Lung microvascular endothelial cell (primary cell): Measurements from ENCODE around the gene PGC. TPM values are rescaled to one million over a fixed set of nuclear protein-coding genes. Genes with fewer than 3 reads are reported as not detected.

Experiments used
- DNase-seq, 2 donors: peaks; one replicate each; pipeline versions ENCODE4 v3.0.0 to v3.0.0-alpha.2; 2010; ENCODE audit warnings: low read depth in 2 of 2
- total RNA-seq: library from RNA; depleted of rRNA; stranded (reverse); fragments of >200 nt; gene quantifications from 2 replicates; pipeline ENCODE4 v1.2.1, GENCODE V29; 2014

Gene PGC
- total RNA-seq, 1 donor from 2014 or later: not detected

DNA sequence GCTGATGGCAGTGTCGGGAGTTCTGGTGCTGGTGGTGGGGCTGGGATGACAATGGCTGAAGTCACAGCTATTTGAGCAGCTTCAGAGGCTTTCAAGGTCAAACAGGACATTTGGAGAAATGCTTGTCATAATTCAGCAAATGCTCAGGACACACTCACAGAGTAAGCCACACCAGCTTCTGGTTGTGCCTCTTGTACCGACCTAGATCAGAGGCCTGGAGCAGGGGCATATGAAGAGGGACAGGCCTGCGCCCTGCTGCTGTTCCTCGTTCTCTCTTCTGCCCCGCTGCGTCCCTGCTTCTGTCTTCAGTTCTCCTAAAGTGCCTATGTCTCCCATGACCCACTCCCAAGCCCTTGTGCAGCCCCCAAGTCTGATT lies 893 bp upstream of the PGC start:
- DNase-seq: no peak

DNA sequence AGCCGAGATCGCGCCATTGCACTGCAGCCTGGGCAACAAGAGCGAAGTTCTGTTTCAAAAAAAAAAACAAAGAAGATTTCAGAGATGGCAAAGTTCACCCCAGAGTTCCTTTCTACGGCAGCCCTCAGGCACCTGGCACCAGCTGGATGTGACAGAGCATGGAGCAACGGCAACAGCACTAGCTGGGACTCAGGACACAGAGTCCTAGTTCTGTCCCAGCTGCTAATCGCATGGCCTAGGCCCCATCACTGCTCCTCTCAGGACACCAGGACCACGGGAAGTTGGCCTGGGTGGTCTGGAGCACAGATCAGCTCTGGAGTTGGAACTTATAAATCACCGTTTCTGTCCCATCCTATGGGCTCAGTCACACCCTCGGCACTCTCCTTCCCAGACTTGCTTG lies 1.1 kb downstream of the PGC start:
- DNase-seq: no peak

DNA sequence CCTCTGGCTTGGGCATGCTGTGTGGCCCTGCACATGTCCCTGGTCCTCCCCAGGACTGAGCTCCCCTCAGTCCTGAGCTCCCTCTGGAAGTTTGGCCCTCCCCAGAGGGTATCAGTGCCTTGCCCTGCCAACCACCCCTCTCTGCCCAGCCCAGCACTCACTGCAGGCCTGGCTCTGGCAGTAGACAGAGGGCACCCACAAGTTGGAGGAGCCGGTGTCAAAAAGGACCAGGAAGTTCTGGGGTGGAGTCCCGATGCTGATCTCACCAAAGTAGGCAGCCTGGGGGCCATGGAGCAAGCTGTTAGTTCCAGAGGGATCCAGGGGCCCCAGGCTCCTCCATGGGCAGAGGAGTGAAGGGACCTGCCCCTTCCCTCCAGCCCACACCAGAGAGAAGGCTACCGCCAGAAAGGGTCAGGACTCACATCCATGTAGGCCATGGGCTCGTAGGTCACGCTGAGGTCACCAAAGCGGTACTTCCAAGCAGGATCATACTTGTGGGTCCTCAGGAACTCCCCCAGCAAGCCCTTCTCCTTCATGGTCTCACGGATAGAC lies 2.9 kb downstream of the PGC start:
- no peak for DNase-seq

DNA sequence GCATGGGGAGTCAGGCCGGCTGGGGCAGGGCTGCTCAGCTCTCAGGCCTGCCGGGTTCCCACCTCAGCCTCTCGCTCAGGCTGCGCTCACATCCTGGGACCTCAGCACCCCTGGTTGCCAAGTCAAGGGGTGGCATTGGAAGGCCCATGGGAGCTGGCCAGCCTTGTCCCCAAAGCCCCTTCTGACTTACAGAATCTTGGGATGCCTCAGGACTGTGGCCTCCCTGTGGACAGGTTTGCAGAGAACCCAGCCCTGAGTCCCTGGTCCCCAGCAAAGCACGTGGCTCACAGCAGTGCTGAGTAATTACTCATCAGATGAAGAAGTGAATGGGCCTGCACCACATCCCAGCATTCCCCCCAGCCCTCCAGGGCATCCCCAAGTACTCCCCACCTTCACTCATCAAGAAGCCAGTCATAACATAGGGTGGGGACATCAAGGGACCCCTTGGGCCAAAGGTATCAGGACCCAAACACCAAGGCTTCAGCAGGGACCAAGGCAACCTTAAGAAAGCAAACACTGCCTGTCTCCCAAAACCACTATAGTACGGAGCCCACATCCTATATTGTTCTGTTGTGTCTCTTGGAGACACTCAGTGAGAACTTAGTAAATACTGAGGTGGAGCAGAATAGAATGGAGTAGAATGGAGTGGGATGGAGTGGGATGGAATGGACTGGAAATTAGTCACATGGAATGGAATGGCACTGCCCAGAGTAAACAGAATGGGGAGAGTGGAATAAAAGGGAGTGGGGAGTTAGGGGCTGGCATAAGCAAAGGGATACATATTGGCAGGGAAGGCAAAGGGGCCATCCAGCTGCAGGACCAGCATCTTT lies 3.6 kb downstream of the PGC start:
- no peak for DNase-seq

DNA sequence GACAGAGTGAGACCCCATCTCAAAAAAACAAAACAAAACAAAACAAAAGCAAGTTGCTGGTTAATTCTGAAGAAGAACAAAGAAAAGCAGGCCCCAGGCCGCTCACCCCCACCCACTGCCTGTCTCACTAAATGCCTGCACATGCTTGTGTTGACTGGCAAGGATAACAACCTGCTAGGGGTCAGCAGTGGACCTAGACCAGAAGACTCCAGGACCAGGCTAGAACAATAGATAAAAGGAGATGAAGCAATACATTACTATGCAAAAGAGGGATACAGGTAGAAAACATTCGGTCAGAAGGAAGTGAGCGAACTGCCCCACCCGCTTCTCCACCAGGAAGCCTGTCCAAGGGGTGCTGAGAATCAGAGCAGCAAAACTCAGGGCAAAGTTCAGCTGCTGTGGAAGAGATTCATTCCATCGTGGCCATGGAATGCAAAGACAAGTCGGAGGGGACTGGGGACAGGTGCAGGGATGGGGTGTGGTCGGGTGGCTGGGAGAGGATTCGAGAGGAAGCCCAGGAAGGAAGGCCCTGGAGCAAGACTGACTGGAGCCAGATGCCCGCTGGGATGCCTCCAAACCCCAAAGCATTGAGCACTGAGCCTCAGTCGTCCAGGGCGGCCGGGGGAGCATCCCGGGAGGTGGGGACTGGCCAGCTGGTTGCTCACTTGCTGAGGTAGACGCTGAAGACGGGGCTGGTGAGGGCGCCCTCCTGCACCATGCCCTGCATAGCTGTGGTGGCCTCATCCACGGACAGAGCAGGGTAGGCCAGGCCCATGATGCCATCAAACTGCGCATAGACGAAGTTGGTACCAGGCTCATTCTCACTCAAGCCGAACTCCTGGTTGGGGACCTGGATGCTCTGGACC lies 5.3 kb downstream of the PGC start:
- no peak for DNase-seq

DNA sequence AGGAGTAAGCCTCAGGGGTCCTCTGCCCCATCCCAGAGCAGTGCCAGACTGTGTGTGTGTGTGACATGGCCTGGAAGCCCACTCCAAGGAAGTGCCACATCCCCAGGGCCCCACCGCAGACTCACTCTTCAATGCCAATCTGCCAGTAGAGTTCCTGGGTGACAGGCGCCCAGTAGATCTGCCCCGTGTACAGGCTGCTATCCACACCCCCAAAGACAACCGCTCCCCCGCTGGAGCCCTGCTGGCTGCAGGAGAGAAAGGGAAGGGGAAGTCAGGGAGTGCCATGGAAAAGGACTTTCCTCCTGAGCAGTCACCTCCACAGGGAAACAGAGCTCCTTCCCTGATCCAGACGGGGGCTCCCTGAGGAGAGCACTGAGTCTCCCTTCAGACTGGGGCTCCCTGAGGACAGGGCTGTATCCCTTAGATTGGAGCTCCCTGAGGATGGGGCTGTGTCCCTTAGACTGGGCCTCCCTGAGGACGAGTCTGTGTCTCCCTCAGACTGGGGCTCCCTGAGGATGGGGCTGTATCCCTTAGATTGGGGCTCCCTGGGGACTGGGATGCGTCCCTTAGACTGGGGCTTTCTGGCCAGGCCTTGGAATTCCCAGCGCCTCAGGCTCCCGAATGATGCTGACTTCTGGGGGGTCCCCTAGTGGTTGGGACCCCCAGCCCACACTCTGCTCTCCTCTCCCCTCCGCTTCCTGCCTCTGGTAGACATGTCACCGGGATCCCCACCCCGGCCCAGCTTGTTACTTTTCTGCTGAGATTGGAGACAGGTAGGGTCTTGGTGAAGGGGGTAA lies 6.6 kb downstream of the PGC start:
- no peak for DNase-seq

DNA sequence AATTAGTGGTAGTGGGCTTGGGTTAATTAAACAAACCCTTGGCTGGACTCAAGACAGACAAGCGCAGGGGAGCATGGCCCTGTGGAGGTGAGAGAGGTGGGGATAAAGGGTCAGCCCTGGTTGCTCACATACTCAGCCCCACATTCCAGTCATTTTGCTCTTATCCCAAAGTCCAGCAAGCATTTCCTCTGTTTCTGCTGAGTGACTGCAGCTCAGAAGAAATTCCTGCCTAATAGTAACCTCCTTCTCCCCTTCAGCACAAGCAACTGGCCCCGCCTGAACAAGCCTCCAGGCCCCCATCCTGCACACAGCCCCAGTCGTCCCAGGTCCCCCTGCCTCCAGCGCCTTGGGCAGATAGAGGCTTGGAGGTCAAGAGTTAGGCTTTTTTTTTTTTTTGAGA lies 8.2 kb downstream of the PGC start:
- DNase-seq: no peak

DNA sequence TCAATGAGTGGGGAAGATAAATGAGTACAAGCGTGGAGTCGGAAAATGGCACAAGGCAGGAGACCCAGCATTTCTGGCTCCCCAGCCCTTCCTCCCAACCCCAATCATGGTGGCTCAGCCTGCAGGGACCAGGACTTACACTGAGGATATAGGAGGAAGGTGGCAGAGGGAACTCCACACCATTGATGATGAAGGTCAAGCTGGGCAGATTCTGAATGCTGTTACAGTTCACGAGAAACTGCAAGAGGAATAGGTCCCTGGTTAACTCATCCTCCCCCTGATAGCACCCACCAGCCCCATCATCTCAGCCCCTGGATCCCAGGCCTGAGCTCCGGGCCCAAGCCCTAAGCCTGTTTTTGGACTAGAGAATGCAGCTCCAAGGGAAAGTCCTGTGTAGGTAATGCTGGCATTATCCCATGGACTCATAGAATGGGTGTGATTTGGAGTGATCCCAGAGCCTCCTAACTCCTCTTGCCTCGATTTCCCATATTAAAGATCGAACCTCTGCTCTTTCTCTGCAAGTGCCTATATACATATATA lies 9.5 kb downstream of the PGC start:
- no peak for DNase-seq

DNA sequence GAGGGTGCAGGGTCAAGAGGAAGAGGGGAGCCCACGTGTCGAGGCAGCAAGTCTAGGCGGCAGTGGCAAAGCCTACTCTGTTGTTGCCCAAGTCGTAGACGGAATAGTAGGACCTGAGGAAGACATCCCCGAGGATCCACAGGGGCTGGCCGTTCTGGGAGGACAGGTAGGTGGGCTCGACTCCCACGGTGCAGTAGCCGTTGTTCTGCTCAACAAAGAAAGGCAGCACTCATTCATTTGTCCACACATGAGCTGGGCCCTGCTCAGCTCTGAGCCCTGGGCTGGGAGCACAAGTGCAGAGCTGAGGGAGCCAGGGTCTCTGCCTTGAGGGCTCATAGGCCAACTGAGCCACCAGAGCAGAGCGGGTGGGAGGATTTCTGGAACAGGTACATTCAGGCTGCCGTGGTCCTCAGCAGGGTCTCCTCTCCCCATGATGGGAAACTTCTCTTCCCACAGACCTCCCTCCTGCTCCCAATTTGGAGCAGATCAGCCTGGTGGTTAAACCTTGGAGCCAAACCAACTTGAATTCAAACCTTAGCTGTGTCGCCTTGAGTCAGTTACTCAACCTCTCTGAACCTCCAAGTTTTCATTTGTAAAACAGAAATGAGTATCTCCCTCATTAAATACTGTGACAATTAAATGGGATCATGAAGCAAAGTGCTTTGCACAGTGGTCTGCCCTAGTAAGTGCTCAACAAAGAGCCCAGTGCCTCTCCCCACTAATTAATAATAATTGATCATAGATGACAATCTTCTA lies 10.2 kb downstream of the PGC start:
- no peak for DNase-seq

DNA sequence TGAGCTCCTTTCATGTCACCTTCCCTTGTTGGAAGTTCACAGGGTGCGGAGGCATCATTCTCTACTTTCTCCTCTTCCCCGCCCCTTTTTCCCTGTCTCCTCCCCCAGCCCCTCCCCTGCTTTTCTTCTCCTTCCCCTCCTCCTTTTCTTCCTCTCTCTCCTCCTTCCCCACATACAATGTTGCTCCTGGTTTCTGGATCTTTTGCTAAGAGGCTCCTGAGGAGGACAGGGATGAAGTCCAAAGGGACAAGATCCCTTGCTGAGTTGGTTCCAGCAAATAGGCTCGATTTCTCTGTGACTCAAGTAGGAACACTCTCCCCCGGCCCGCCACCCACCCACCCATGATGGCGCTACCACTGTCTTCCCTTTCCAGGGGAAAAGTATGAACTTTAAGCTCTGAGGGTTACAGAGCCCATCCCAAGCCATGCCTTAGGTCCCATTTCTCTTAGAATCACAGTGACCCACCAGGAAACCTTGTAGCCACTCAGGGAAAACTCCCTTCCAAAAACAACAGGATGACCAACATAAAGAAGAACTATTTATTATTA lies 10.9 kb downstream of the PGC start:
- DNase-seq: no peak

DNA sequence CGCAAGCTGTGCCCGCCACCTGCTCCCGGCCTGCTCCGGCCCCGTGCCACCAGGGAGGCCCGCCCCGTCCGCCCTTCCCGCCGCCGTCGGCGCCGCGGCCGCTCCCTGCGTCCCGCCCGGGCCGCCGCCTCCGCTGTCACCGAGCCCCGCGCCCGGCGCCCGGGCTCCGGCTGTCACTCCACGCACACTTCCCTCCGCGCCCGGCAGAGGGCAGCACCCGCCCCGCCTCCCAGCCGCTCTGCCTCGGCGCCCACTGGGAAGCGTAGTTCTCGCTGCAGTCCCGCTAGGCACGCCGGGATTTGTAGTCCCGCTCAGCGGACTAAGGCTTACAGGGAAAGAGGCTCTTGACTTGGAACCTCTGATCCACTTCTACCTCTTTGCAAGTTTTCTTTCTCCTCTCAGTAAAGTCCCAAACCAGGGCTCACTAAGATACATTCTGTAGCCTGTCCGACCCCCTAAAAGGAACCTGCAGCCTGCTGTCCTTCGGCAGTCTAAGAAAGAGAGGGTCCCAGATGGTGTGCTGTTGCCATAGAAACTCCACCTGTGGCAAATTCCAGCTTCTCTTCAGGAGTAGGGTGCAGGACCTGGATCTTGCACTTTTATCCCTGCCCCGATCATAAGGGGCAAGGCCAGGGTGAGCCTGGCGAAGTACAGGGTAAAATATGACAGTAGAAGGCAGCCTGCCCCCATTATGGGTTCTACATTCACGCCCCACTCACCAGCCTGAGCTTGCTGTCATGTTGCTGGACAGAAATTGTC lies 11.6 kb downstream of the PGC start, which contains the start of gene TFEB:
TFEB (minus strand) TSS at position 182 of the 759 bp plus-strand sequence. CDS start 44,395 bp downstream, outside the sequence.
- peak; percentile 90 to 93 for DNase-seq

DNA sequence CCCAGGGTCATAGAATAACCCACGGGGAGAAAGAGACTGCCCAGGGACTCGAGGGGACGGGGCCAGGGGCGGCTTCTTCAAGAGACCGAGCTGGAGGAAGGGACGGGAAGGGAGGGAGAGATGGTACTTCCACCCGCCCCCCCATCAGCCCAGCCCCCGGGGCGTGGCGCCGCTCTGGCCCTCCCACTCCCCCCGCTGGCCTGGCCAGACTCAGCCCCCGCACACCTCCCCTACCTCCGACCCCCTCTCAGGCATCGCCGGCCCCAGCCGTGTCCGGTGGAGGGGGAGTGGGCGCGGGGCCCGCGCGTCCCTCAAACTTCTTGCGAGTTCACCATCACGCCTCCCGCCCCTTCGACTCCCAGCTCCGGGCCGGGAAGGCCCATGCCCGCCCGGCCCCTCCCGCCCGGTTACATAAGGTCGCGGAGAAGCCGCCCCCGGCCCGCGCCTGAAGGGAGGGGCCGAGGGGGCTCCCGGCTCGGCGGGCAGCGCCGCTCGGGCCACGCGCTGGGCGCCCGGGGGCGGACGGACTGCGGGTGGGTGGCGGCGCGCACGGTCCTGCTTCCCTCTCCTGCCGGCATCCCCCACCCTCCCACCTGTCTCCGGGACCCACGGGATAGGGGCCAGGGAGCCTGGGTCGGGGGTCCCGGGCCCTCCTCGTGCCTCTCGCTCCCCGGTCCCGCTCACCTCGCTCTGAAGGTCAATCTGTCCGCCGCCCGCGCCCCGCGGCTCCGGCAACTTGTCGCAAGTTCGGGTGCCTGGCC lies 12.4 kb downstream of the PGC start:
- DNase-seq: peak; percentile 72 to 82

DNA sequence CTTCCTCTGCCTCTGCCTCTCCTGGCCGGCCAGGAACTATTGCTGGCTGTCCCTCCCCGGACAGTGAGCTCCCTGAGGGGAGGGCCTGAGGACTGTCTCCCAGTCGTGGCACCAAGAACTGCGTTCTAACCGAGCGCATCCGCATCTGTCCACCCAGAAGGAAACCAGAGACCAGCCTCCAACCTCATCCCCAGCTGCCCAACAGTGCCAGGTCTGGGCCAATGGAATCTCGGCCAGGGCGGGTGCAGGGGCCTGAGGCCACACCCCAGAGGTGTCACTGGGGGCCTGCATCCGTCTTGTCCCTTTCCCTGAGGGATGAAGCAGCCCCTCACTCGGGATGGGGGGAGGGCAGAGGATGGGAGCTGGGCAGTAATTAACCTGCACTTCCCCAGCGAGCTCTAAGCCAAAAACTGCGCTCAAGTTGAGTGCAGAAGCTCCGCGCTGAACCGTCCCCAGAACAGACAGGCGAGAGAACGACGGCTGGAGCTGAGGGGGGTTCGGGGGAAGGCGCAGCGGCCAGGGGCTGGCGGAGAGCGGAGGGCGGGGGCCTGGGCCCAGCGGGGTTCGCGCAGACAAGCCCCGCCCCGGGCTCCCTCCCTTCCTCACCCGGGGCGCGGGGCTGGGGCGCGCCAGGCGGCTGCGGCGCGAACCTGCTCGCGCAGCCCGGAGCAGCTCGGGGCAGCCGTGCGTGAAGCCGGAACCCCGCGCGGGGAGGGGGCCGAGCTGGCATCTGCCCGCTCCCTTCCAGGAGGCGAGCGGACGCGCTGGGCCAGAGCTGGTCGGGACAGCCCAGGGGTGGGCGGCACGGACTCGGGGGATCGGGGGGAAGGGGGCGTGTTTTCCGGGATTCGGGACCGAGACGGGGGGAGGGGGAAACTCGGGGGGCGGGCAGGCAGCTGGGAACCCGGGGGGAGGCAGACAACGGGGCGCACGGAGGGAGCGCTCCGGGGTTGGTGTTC lies 13.2 kb downstream of the PGC start:
- peak; percentile 63 to 71 for DNase-seq

DNA sequence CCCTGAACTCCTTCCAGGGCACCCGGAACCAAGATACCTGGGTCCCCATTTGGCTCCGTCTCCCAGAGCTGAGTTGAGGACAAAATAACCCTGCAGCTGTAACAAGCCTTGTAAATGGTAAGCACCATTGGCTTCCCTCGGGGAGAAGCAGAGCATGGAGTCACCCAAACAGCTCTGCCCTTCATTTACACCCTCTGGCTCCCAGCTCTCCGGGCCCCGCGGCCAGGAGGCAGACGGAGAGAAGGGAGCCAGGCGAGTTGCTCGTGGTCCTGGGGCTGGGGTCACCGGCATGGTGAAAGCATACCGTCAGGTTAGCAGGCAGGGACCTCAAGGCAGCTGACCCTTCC lies 13.9 kb downstream of the PGC start:
- peak in 1 of 2 donors; percentile 20 for DNase-seq

DNA sequence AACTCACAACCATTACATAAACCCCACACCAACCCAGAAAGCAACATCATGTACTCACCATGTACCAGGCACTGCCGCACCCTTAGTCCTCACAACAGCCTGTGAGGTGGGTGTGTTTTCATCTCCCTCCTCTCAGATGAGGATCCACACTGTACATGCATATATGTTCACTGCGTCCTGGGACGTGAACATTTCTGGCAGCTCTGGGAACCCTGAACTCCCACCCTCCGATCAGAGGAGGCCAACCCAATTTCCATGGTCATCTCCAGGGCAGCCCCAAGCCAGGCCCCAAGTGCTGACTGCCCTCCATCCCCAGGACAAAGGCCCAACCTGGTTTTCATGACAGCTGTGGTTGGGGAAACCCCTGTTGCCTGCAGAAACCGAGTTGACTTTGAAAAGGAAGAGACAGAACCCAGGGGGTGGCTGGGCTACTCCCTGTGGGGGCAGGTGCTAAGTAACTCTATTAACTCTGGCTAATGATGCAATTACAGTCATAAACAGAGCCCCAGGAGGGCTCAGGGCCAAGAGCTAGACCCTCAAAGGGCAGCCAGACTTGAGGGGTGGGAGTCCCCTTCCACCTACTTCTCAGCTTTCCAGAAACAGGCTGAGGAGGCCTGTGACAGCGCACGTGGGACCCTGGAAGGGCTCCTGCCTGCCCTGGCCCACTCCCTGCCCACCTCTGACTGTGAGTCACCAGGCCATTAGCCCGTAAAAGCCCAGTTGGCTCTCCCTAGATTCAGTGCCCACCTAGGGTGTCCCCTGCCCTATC lies 14.4 kb downstream of the PGC start:
- no peak for DNase-seq

DNA sequence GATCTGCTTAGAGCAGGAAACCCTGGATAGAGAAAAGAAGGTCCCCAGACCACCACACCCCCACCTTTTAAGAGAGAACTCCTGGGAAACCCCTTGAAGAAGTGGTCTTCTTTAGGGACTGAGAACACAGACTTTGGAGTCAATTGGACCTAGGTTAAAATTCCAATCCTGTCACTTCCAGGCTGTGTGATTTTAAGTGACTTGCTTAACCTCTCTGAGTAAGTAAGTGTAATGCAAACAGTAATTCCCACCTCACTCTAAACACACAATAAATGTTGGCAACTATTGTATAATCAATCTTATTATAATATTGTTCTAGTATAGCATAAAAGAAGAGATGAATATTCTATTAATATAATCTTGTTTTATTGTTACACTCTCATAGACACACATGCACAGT lies 15.0 kb downstream of the PGC start:
- DNase-seq: no peak

DNA sequence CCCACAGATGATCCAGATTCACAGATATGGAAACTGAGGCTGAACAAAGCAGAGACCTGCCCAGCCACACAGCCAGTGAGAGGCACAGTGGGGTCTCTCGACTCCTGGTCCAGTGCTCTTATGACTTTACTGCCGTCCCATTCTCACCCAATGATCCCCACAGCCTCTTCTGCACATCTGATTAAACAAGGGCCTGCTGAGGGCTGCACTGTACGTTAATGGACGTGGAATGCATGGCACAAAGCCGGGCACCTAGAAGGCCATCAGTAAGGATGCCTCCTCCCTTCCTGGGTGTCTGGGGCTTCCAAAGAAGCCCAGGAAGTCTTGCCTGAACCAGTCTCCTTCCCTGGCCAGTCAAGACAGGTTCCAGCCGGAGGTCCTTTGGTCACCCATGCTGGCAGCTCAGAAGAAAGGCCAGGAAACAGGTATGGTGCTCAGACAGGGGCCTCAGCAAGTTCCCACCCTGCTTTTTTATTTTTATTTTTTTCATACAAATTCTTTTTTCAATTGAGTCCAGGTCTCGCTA lies 15.6 kb downstream of the PGC start:
- no peak for DNase-seq
